Activated T-helper 1 cell treated with anti-CD3 and anti-CD28 coated beads, Interleukin-12 subunit alpha, Interleukin-12 subunit beta, Interleukin-2, Interleukin-4 antibody, amounts not matched to agents 30 ng/mL and 10 ng/mL and 1 ng/mL, durations not matched to agents 14 hours and 24 hours and 36 hours (primary cell): ENCODE data around the gene CELF4. TPM values are rescaled to one million over a fixed set of nuclear protein-coding genes. Genes with fewer than 3 reads are reported as not detected.

Experiments used
- DNase-seq: peaks from one replicate; pipeline ENCODE4 v3.0.0; 2021; ENCODE audit warnings: low spot score
- H3K27ac Mint-ChIP-seq: one replicate; pipeline ENCODE4 v1.8.0; 2021; ENCODE audit warnings: mild to moderate bottlenecking, mixed read lengths
- H3K27me3 Mint-ChIP-seq: one replicate; pipeline ENCODE4 v1.8.0; 2022; ENCODE audit warnings: mild to moderate bottlenecking, moderate library complexity, mixed read lengths; ENCODE audit not compliant: insufficient read depth
- H3K36me3 Mint-ChIP-seq: one replicate; pipeline ENCODE4 v1.8.0; 2021; ENCODE audit warnings: low read depth, mixed read lengths
- H3K4me1 Mint-ChIP-seq: one replicate; pipeline ENCODE4 v1.8.0; 2021; ENCODE audit warnings: low read depth, mixed read lengths
- H3K4me3 Mint-ChIP-seq: one replicate; pipeline ENCODE4 v1.8.0; 2021; ENCODE audit warnings: mild to moderate bottlenecking, moderate library complexity, mixed read lengths
- H3K9me3 Mint-ChIP-seq: one replicate; pipeline ENCODE4 v1.8.0; 2021; ENCODE audit warnings: mixed read lengths
- intact Hi-C: fragments of 100-400 bp; cut with micrococcal nuclease; formaldehyde crosslinking; loops from one replicate; pipeline ENCODE4 v1.15.1; 2024
- total RNA-seq: library from RNA; stranded (reverse); gene quantifications from 2 replicates; pipeline ENCODE4 v1.2.3, GENCODE V29; 2022

Gene CELF4
- total RNA-seq, 1 donor from 2014 or later: not detected

- H3K27me3 Mint-ChIP-seq: peaks cover 37% of the 10 kb centered on the region
- DNase-seq: no peak
- peaks cover 2% of the 10 kb centered on the region for H3K36me3 Mint-ChIP-seq
- intact Hi-C loops: no loop called here
- no peaks in the 10 kb centered on the region for H3K4me1 Mint-ChIP-seq
- H3K27ac Mint-ChIP-seq: no peak overlapping the region
- no peak overlapping the region for H3K4me3 Mint-ChIP-seq
- no peaks in the 10 kb centered on the region for H3K9me3 Mint-ChIP-seq
These were observed 322.6 kb downstream of the CELF4 start for GRCh38 chr18:37242826-37243560.

- H3K9me3 Mint-ChIP-seq: no peaks in the 10 kb centered on the region
- no peak for DNase-seq
- intact Hi-C loops: no loop called here
- H3K27me3 Mint-ChIP-seq: peaks cover 37% of the 10 kb centered on the region
- no peaks in the 10 kb centered on the region for H3K4me1 Mint-ChIP-seq
- peaks cover 2% of the 10 kb centered on the region for H3K36me3 Mint-ChIP-seq
- no peak overlapping the region for H3K4me3 Mint-ChIP-seq
- no peak overlapping the region for H3K27ac Mint-ChIP-seq
These were observed 323.5 kb downstream of the CELF4 start for GRCh38 chr18:37242091-37242490.

- intact Hi-C loops: no loop called here
- H3K36me3 Mint-ChIP-seq: no peaks in the 10 kb centered on the region
- no peaks in the 10 kb centered on the region for H3K4me1 Mint-ChIP-seq
- DNase-seq: no peak
- peaks cover 21% of the 10 kb centered on the region for H3K27me3 Mint-ChIP-seq
- no peaks in the 10 kb centered on the region for H3K9me3 Mint-ChIP-seq
- H3K27ac Mint-ChIP-seq: no peak overlapping the region
- H3K4me3 Mint-ChIP-seq: no peak overlapping the region
These were observed 327.1 kb downstream of the CELF4 start for GRCh38 chr18:37238282-37239108.

GRCh38 chr18:37235583-37235982 lies 330.0 kb downstream of the CELF4 start:
- no peaks in the 10 kb centered on the region for H3K4me1 Mint-ChIP-seq
- no peak for DNase-seq
- no peak overlapping the region for H3K27ac Mint-ChIP-seq
- intact Hi-C loops: no loop called here
- H3K4me3 Mint-ChIP-seq: no peak overlapping the region
- H3K36me3 Mint-ChIP-seq: no peaks in the 10 kb centered on the region
- H3K27me3 Mint-ChIP-seq: peaks cover 5% of the 10 kb centered on the region
- no peaks in the 10 kb centered on the region for H3K9me3 Mint-ChIP-seq

GRCh38 chr18:37231251-37231650 lies 334.3 kb downstream of the CELF4 start:
- no peaks in the 10 kb centered on the region for H3K9me3 Mint-ChIP-seq
- H3K4me3 Mint-ChIP-seq: no peak overlapping the region
- no peaks in the 10 kb centered on the region for H3K36me3 Mint-ChIP-seq
- H3K4me1 Mint-ChIP-seq: no peaks in the 10 kb centered on the region
- H3K27ac Mint-ChIP-seq: no peak overlapping the region
- H3K27me3 Mint-ChIP-seq: no peaks in the 10 kb centered on the region
- intact Hi-C loops: no loop called here
- no peak for DNase-seq

- Mint-ChIP-seq H3K27ac (no peak overlapping the region), H3K4me1 (no peaks in the 10 kb centered on the region), H3K36me3 (no peaks in the 10 kb centered on the region), H3K4me3 (no peak overlapping the region), H3K9me3 (no peaks in the 10 kb centered on the region), H3K27me3 (no peaks in the 10 kb centered on the region)
- intact Hi-C loops: no loop called here
- DNase-seq: no peak
These were observed 334.8 kb downstream of the CELF4 start for GRCh38 chr18:37230768-37231167.

GRCh38 chr18:37225279-37225678 lies 340.3 kb downstream of the CELF4 start:
- intact Hi-C loops: no loop called here
- no peaks in the 10 kb centered on the region for H3K27me3 Mint-ChIP-seq
- H3K4me1 Mint-ChIP-seq: no peaks in the 10 kb centered on the region
- H3K27ac Mint-ChIP-seq: no peak overlapping the region
- no peak overlapping the region for H3K4me3 Mint-ChIP-seq
- no peaks in the 10 kb centered on the region for H3K9me3 Mint-ChIP-seq
- H3K36me3 Mint-ChIP-seq: no peaks in the 10 kb centered on the region
- DNase-seq: no peak

- intact Hi-C loops: no loop called here
- no peak overlapping the region for H3K27ac Mint-ChIP-seq
- H3K27me3 Mint-ChIP-seq: no peaks in the 10 kb centered on the region
- H3K9me3 Mint-ChIP-seq: no peaks in the 10 kb centered on the region
- H3K36me3 Mint-ChIP-seq: no peaks in the 10 kb centered on the region
- no peaks in the 10 kb centered on the region for H3K4me1 Mint-ChIP-seq
- no peak for DNase-seq
- H3K4me3 Mint-ChIP-seq: no peak overlapping the region
These were observed 342.6 kb downstream of the CELF4 start for GRCh38 chr18:37222999-37223378.

- no peaks in the 10 kb centered on the region for H3K36me3 Mint-ChIP-seq
- H3K27me3 Mint-ChIP-seq: no peaks in the 10 kb centered on the region
- no peaks in the 10 kb centered on the region for H3K4me1 Mint-ChIP-seq
- no peak overlapping the region for H3K27ac Mint-ChIP-seq
- no peak overlapping the region for H3K4me3 Mint-ChIP-seq
- H3K9me3 Mint-ChIP-seq: no peaks in the 10 kb centered on the region
- no peak for DNase-seq
- intact Hi-C loops: no loop called here
These were observed 343.1 kb downstream of the CELF4 start for GRCh38 chr18:37222354-37222998.

- H3K27me3 Mint-ChIP-seq: no peaks in the 10 kb centered on the region
- peaks cover 6% of the 10 kb centered on the region for H3K9me3 Mint-ChIP-seq
- no peak for DNase-seq
- intact Hi-C loops: no loop called here
- no peaks in the 10 kb centered on the region for H3K4me1 Mint-ChIP-seq
- H3K4me3 Mint-ChIP-seq: no peak overlapping the region
- H3K27ac Mint-ChIP-seq: no peak overlapping the region
- H3K36me3 Mint-ChIP-seq: no peaks in the 10 kb centered on the region
These were observed 346.3 kb downstream of the CELF4 start for GRCh38 chr18:37219257-37219656.

- H3K36me3 Mint-ChIP-seq: no peaks in the 10 kb centered on the region
- peaks cover 9% of the 10 kb centered on the region for H3K9me3 Mint-ChIP-seq
These were observed 347.5 kb downstream of the CELF4 start for GRCh38 chr18:37218022-37218590.

GRCh38 chr18:37210781-37211180 lies 354.8 kb downstream of the CELF4 start:
- Mint-ChIP-seq H3K27ac (no peak overlapping the region), H3K4me1 (no peaks in the 10 kb centered on the region), H3K9me3 (peaks cover 3% of the 10 kb centered on the region), H3K36me3 (no peaks in the 10 kb centered on the region), H3K4me3 (no peak overlapping the region), H3K27me3 (no peaks in the 10 kb centered on the region)
- intact Hi-C loops: no loop called here
- no peak for DNase-seq

More at GRCh38 chr18:37218022-37218590, 347.5 kb downstream of the CELF4 start:
- H3K27me3 Mint-ChIP-seq: no peaks in the 10 kb centered on the region
- no peaks in the 10 kb centered on the region for H3K4me1 Mint-ChIP-seq
- H3K4me3 Mint-ChIP-seq: no peak overlapping the region
- intact Hi-C loops: no loop called here
- no peak overlapping the region for H3K27ac Mint-ChIP-seq
- no peak for DNase-seq

- intact Hi-C loops: no loop called here
- no peaks in the 10 kb centered on the region for H3K36me3 Mint-ChIP-seq
- DNase-seq: no peak
- no peaks in the 10 kb centered on the region for H3K4me1 Mint-ChIP-seq
- H3K9me3 Mint-ChIP-seq: peaks cover 3% of the 10 kb centered on the region
- no peak overlapping the region for H3K4me3 Mint-ChIP-seq
- H3K27me3 Mint-ChIP-seq: no peaks in the 10 kb centered on the region
- H3K27ac Mint-ChIP-seq: no peak overlapping the region
These were observed 358.3 kb downstream of the CELF4 start for GRCh38 chr18:37207343-37207742.
